NCI-H128 (cell line): ENCODE measurements around the gene VPS41.

Experiments used
- DNase-seq: peaks from one replicate; lab custom pipeline; 2025; ENCODE audit not compliant: unreplicated experiment; lab: John Stamatoyannopoulos, UW

Gene VPS41

GRCh38 chr7:38907066-38907465, 1.9 kb downstream of the VPS41 start:
- no peak for DNase-seq

GRCh38 chr7:38905056-38905759, 3.8 kb downstream of the VPS41 start:
- no peak for DNase-seq

- no peak for DNase-seq
These were observed 5.9 kb downstream of the VPS41 start for GRCh38 chr7:38903057-38903456.

- DNase-seq, result no peak
These were observed 6.5 kb downstream of the VPS41 start for GRCh38 chr7:38902449-38902848.

GRCh38 chr7:38893061-38893460, 15.9 kb downstream of the VPS41 start:
- DNase-seq, result no peak

GRCh38 chr7:38890597-38890996, 18.4 kb downstream of the VPS41 start:
- no peak for DNase-seq

- no peak for DNase-seq
These were observed 19.0 kb downstream of the VPS41 start for GRCh38 chr7:38889872-38890432.

GRCh38 chr7:38889079-38889478, 19.9 kb downstream of the VPS41 start:
- no peak for DNase-seq

GRCh38 chr7:38886265-38886664, 22.7 kb downstream of the VPS41 start:
- no peak for DNase-seq

- no peak for DNase-seq
These were observed 25.3 kb downstream of the VPS41 start for GRCh38 chr7:38883706-38884105.

- no peak for DNase-seq
These were observed 26.9 kb downstream of the VPS41 start for GRCh38 chr7:38881947-38882684.

- no peak for DNase-seq
These were observed 28.0 kb downstream of the VPS41 start for GRCh38 chr7:38881015-38881414.

GRCh38 chr7:38880454-38880853, 28.5 kb downstream of the VPS41 start:
- no peak for DNase-seq

GRCh38 chr7:38880035-38880434, 29.0 kb downstream of the VPS41 start:
- no peak for DNase-seq

- DNase-seq, result no peak
These were observed 30.1 kb downstream of the VPS41 start for GRCh38 chr7:38878694-38879457.

GRCh38 chr7:38873433-38873832, 35.6 kb downstream of the VPS41 start:
- DNase-seq, result no peak

- DNase-seq, result no peak
These were observed 36.8 kb downstream of the VPS41 start for GRCh38 chr7:38872202-38872601.

GRCh38 chr7:38870147-38870546, 38.8 kb downstream of the VPS41 start:
- no peak for DNase-seq

GRCh38 chr7:38863601-38864291, 45.2 kb downstream of the VPS41 start:
- peak; percentile 42 for DNase-seq

- DNase-seq, result no peak
These were observed 46.3 kb downstream of the VPS41 start for GRCh38 chr7:38862666-38863065.
